GM12874 (cell line): ENCODE measurements around the gene DOCK1.

Source experiments
- TF ChIP-seq, protein P1 (sequence below): IDR thresholded peaks from 2 replicates; pipeline ENCODE4 v1.5.1; 2011; ENCODE audit warnings: low read depth, mild to moderate bottlenecking, control low read depth, low read length, moderate library complexity; ENCODE audit not compliant: insufficient read depth

DOCK1 gene

DNA sequence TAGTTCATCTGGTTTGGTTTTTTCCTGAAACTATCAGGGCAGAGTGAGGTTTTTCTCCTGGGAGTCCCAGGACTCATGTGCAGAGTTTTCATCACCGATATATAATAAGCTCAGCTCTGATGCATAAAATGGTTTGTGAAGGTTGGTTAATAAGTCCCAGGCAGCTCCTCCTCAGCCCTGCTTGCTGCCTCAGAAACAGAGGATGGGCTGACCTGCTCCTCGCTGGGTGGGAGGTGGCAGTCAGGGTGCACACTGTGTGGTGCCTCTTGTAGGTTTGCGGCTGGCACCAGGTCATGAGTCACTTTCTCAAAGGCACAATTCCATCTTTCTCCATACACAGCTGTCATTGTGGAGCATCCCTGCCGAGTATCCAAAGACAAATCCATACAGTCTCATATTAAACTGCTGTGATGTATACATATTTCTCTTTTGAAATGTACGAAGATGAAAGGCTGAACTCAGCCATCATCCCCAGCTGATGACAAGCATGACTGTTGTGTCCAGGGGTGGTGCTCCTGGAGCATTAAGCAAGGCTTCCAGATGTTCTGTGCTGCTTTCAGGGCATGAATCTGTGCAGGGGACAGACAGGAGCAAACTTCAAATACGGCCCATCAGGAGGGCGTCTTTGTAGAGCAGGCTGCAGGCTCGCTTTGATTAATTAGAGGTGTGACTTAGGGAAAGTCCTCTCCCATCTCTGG, 518.1 kb downstream of the DOCK1 start:
- TF ChIP-seq, protein P1, sequence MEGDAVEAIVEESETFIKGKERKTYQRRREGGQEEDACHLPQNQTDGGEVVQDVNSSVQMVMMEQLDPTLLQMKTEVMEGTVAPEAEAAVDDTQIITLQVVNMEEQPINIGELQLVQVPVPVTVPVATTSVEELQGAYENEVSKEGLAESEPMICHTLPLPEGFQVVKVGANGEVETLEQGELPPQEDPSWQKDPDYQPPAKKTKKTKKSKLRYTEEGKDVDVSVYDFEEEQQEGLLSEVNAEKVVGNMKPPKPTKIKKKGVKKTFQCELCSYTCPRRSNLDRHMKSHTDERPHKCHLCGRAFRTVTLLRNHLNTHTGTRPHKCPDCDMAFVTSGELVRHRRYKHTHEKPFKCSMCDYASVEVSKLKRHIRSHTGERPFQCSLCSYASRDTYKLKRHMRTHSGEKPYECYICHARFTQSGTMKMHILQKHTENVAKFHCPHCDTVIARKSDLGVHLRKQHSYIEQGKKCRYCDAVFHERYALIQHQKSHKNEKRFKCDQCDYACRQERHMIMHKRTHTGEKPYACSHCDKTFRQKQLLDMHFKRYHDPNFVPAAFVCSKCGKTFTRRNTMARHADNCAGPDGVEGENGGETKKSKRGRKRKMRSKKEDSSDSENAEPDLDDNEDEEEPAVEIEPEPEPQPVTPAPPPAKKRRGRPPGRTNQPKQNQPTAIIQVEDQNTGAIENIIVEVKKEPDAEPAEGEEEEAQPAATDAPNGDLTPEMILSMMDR: no peak

DNA sequence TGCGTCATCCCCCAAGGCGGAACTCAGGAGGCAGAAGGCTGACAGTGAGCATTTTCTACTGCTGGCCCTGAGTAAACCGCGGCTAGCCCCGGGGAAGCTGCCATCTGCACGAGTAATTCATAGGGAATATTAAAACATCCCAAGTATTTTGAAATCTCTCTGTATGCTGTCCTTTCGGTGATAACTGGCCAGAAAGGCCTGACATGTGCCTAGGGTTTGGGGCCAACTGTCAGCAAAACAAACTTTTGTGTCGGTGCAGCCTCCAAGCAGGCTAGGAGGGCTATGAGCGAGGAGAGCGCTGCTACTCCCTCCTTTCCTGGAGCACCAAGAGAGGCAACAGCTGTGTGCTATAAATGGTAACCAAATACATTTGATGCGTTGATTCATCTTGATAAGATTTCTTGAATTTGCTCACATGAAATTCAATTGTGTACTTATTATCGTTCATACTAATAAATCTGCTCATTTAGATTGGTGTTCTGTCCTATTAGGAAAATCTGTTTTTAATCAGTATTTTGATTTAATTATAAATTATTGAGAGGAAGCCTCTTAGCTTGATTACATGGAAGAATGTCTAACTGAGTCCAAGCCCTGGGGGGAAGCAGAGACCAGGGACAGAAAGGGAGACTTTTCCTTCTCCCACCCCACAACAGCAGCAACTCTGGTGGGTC, 519.5 kb downstream of the DOCK1 start:
- TF ChIP-seq, protein P1: no peak

DNA sequence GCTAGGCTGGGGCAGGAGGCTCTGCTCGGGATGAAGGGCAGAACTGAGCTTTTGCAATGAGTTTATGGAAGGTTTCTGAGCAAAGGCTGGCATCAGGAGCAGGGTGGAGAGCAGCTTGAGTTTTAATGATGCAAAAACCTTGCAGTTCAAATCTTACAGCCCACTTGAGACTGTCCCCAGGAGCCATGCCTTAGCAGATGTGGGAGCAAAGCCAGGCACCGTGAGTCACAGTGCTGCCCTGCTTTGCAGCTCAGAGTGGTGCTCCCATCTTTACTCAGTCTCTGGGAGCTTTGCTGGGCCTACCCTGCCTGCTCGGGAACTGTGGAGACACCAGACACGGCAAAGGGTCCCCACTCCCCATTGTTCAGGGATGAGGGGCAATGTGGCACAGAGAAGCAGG, 521.5 kb downstream of the DOCK1 start:
- TF ChIP-seq, protein P1: no peak

DNA sequence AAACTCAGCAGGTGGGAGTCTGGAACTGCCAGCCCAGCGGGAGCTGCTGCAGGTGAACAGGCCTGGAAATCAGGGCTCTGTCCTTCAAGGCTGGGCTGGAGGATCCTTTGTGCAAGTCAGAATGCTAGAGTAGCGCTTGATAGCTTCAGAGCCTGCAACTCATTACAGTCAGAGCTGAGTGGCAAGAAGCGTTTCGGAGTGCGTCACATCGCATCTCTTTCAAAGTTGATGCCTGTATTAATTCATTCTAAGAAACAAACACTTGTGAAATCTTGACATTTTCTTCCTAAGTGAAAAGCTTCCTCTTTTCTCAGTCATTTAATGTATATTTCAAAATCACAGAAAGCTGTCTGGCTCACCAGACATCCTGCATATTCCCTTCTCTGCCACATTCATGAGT, 522.7 kb downstream of the DOCK1 start:
- TF ChIP-seq, protein P1: no peak

DNA sequence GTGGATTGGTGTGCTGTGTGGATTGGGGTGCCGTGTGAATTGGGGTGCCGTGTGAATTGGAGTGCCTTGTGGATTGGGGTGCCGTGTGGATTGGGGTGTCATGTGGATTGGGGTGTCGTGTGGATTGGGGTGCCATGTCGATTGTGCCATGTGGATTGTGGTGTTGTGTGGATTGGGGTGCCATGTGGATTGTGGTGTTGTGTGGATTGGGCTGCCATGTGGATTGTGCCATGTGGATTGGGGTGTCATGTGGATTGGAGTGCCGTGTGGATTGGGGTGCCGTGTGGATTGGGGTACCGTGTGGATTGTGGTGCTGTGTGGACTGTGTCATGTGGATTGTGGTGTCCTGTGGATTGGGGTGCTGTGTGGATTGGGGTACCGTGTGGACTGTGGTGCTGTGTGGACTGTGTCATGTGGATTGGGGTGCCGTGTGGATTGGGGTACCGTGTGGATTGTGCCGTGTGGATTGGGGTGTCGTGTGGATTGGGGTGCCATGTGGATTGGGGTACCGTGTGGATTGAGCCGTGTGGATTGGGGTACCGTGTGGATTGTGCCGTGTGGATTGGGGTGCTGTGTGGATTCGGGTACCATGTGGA, 523.3 kb downstream of the DOCK1 start:
- TF ChIP-seq, protein P1: no peak

DNA sequence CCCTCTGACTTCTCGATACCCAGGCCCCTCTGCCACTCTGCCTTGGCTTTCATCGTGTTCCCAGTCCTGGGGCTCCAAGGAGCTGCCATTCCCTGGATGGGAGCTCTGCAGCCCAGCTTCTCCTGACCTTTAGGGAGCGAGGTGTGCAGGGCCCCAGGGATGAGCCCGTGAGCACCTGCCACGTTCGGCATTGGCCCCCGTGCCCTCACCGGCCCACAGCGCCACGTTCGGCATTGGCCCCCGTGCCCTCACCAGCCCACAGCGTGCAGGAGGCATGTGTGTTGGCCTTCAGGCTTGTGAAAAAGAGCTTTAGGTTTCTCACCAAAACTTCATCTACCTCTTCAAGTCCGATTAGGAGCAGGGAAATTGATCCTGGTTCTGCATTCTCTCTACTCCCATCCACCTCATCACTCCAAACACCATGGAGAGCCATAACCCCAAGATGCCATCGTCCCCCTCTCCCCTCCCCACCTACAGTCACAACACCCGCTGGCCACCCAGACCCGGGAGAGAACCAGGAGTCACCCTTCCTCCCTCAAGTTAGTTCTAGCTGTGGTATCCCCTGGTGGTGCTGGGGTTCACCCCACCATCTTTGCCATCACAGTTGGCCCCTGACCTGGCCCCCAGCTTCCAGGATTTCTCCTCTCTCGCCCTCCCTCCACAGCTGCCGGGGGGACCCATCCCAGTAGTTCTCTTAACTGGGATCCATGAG, 524.5 kb downstream of the DOCK1 start:
- TF ChIP-seq, protein P1: no peak

DNA sequence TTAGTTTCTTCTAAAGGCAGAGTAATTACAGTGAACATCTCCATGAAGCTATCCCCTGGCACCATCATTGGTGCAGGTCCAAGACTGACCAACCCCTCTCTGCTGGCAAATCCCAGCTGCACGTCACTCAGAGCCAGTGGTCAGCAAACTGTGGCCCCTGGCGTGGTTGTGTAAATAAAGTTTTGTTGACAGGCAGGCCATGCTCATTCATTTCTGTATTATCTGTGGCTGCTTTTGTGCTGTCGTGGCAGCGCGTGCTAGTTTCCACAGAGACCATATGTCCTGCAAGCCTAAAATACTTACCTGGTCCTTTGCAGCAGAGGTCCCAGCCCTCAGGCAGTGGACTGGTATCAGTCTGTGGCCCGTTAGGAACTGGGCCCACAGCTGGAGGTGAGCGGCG, 526.3 kb downstream of the DOCK1 start:
- TF ChIP-seq, protein P1: no peak
